Body of pancreas (tissue), 4 donors: ENCODE results near the gene CACNA1E.

Source experiments
- POLR2A ChIP-seq, 3 donors: fragments of 450-650 bp; IDR thresholded peaks; one replicate each; pipeline ENCODE4 v1.6.1; 2016; ENCODE audit warnings: antibody characterized with exemption in 3 of 3, mild to moderate bottlenecking in 2 of 3
- TF ChIP-seq, protein P1 (sequence below), 7 experiments: fragments of 450-650 bp in 4 of 7; fragments of 200-600 bp in 3 of 7; sonication (generic) in 3 of 7; IDR thresholded peaks; one replicate each; pipeline ENCODE4 v1.5.1; 2016 to 2019; ENCODE audit warnings: antibody characterized with exemption in 7 of 7

DNA sequence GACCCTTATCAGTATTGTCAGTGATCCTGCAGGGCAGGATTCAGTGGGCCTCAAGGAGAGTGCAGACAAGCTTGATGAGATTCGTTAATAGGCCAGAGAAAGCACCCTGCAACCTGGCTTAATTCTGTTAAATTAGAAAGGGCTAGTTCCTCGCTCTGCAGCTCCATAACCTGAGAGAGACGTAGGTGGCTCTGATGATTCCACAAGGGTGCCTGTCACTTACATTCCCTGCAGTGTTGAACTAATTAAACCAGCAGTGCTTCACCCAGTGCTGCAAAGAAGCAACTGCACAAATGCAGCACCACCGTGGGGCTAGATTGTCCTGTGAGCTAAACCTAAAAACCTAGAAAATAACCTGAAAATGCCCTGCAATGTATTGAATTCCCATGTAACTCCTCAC, 270.8 kb downstream of the CACNA1E start:
- no peak for TF ChIP-seq POLR2A (IDR thresholded peaks at IDR 0.05)
- TF ChIP-seq, protein P1, sequence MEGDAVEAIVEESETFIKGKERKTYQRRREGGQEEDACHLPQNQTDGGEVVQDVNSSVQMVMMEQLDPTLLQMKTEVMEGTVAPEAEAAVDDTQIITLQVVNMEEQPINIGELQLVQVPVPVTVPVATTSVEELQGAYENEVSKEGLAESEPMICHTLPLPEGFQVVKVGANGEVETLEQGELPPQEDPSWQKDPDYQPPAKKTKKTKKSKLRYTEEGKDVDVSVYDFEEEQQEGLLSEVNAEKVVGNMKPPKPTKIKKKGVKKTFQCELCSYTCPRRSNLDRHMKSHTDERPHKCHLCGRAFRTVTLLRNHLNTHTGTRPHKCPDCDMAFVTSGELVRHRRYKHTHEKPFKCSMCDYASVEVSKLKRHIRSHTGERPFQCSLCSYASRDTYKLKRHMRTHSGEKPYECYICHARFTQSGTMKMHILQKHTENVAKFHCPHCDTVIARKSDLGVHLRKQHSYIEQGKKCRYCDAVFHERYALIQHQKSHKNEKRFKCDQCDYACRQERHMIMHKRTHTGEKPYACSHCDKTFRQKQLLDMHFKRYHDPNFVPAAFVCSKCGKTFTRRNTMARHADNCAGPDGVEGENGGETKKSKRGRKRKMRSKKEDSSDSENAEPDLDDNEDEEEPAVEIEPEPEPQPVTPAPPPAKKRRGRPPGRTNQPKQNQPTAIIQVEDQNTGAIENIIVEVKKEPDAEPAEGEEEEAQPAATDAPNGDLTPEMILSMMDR (IDR thresholded peaks at IDR 0.05) = no peak
